Breast epithelium (tissue), 4 donors: ENCODE measurements around the gene SLC25A19. TPM values are rescaled to one million over a fixed set of nuclear protein-coding genes. Genes with fewer than 3 reads are reported as not detected.

Source experiments
- DNase-seq, 2 donors: peaks; one replicate each; pipeline ENCODE4 v3.0.0-alpha.2; 2019; ENCODE audit warnings: low spot score in 2 of 2
- H3K27ac ChIP-seq, 2 donors: fragments of 200-600 bp; sonication (generic) in 1 of 2; one replicate each; pipeline ENCODE4 v1.5.1; 2016 to 2019; ENCODE audit warnings: mild to moderate bottlenecking in 1 of 2
- H3K27me3 ChIP-seq, 2 donors: fragments of 200-600 bp; sonication (generic) in 1 of 2; one replicate each; pipeline versions ENCODE4 v1.5.1 to v1.6.0; 2017 to 2019; ENCODE audit warnings: control low read depth in 1 of 2, mild to moderate bottlenecking in 1 of 2
- H3K36me3 ChIP-seq: fragments of 200-600 bp; one replicate; pipeline ENCODE4 v1.5.1; 2019
- H3K4me1 ChIP-seq, 2 donors: fragments of 200-600 bp; sonication (generic); one replicate each; pipeline ENCODE4 v1.5.1; 2016 to 2019; ENCODE audit warnings: control low read depth in 1 of 2
- H3K4me3 ChIP-seq, 3 donors: fragments of 200-600 bp; sonication (generic); 1 replicate in 2 of 3; 2 replicates in 1 of 3; pipeline ENCODE4 v1.5.1; 2016 to 2019; ENCODE audit warnings: mild to moderate bottlenecking in 3 of 3, moderate library complexity in 2 of 3
- H3K9me3 ChIP-seq, 2 donors: fragments of 200-600 bp; sonication (generic) in 1 of 2; one replicate each; pipeline ENCODE4 v1.5.1; 2016 to 2019; ENCODE audit warnings: control low read depth in 1 of 2
- POLR2A ChIP-seq: fragments of 450-650 bp; IDR thresholded peaks from one replicate; pipeline ENCODE4 v1.6.1; 2016; ENCODE audit warnings: antibody characterized with exemption, mild to moderate bottlenecking, moderate library complexity
- POLR2AphosphoS5 ChIP-seq, 3 donors: sonication (generic); formaldehyde crosslinking; IDR thresholded peaks; one replicate each; pipeline ENCODE4 v1.6.1; 2017; ENCODE audit warnings: antibody characterized with exemption in 3 of 3
- intact Hi-C: fragments of 100-400 bp; cut with DNase I; formaldehyde crosslinking; loops from one replicate; pipeline ENCODE4 v1.15.1; 2023; ENCODE audit warnings: low total_unique reads
- total RNA-seq, 3 donors: library from RNA; depleted of rRNA; stranded (reverse); fragments of >200 nt; gene quantifications; one replicate each; pipeline ENCODE4 v1.1.0, GENCODE V29; 2016
- TF ChIP-seq, protein P1 (sequence below), 3 donors: fragments of 450-650 bp; IDR thresholded peaks; one replicate each; pipeline ENCODE4 v1.5.1; 2016 to 2017; ENCODE audit warnings: antibody characterized with exemption in 3 of 3, mild to moderate bottlenecking in 3 of 3, moderate library complexity in 3 of 3

SLC25A19 gene
- total RNA-seq, 3 donors from 2014 or later = 11.4 to 13.8 (median 12.3) TPM

DNA sequence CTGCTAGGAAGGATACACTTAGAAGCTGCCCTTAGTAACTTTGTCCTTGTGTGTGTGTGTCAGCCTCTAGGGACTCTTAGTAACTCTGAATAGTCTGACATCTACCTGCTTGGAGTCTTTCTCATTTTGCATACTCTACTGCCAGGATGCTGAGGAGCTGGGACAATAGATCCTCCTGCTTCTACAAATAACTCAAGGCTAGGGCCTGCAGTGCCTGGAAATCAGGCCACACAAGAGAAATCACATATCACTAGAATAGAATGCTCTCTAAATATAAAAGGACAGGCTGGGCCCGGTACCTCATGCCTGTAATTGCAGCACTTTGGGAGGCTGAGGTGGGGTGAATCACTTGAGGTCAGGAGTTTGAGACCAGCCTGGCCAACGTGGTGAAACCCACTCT lies 38.5 kb upstream of the SLC25A19 start:
- no peak for DNase-seq
- intact Hi-C loops = loop anchor here (10.0 kb wide), 1 partner anchor 77 kb away; the partner anchor contains the start of gene GRB2
- Histone ChIP-seq H3K9me3 (no peaks in the 10 kb centered on the region), H3K27ac (no peak overlapping the region), H3K36me3 (no peaks in the 10 kb centered on the region), H3K4me1 (no peaks in the 10 kb centered on the region), H3K4me3 (no peak overlapping the region), H3K27me3 (no peaks in the 10 kb centered on the region)
- no peak for TF ChIP-seq POLR2A
- TF ChIP-seq, protein P1, sequence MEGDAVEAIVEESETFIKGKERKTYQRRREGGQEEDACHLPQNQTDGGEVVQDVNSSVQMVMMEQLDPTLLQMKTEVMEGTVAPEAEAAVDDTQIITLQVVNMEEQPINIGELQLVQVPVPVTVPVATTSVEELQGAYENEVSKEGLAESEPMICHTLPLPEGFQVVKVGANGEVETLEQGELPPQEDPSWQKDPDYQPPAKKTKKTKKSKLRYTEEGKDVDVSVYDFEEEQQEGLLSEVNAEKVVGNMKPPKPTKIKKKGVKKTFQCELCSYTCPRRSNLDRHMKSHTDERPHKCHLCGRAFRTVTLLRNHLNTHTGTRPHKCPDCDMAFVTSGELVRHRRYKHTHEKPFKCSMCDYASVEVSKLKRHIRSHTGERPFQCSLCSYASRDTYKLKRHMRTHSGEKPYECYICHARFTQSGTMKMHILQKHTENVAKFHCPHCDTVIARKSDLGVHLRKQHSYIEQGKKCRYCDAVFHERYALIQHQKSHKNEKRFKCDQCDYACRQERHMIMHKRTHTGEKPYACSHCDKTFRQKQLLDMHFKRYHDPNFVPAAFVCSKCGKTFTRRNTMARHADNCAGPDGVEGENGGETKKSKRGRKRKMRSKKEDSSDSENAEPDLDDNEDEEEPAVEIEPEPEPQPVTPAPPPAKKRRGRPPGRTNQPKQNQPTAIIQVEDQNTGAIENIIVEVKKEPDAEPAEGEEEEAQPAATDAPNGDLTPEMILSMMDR (IDR thresholded peaks at IDR 0.05) = no peak
- no peak for TF ChIP-seq POLR2AphosphoS5 (IDR thresholded peaks at IDR 0.05)

DNA sequence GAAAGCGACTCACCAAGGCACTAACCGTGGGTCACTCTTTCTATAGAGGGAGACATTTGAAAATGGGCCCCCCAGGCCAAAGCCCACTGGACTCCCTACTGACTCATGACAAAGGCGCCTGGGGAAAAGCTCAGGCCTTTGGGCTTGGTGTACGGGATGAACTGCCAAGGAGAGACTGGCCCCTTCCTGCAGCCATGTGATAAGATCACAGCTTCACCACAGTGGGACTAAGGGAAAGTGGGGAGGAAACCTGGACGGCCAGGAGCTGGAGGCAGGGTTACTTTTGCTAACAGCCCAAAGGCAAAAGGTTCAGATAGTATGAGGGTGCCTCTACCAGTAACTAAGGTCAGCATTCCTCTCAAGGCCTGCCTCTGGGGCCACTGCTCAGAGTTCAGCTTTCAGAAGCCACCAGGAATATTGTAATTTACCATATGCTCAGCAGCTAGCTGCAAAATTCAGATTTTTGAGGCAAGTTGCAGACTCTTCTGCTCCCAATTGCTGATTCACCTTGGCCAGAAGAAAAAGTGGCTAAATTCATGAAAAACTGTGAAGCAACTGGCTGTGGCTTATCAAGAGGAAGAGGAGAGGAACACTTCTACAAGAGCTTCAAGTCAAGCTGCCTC lies 37.1 kb upstream of the SLC25A19 start:
- Histone ChIP-seq H3K27me3 (no peaks in the 10 kb centered on the region), H3K4me3 (no peak overlapping the region), H3K9me3 (no peaks in the 10 kb centered on the region), H3K27ac (peak overlapping the region; percentile 2 to 51), H3K36me3 (no peaks in the 10 kb centered on the region), H3K4me1 (no peaks in the 10 kb centered on the region)
- DNase-seq = no peak
- intact Hi-C loops = loop anchor here (10.0 kb wide), 1 partner anchor 78 kb away; the partner anchor contains the start of gene GRB2
- TF ChIP-seq POLR2AphosphoS5 (IDR thresholded peaks at IDR 0.05) (no peak), POLR2A (no peak)
- TF ChIP-seq, protein P1 (IDR thresholded peaks at IDR 0.05) = no peak

DNA sequence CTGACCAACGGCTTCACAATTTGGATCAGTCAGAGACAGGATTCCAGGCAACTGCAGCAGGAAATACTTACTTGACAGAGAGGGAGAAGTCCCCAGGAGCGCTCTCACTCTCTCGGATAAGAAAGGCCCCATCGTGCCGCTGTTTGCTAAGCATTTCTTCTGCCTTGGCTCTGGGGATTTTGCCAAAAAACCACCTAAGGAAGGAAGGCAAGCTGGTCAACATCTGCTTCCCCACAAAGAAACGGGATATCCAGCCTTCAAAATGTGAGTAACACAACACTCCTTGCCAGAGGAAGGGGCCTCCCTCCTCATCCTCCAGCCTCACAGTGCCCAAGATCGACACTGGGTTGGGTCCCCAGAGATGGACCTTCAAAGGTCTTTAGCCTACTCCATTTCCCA lies 36.6 kb upstream of the SLC25A19 start:
- no peaks in the 10 kb centered on the region for H3K4me1 ChIP-seq
- peak overlapping the region; percentile 2 to 51 for H3K27ac ChIP-seq
- H3K9me3 ChIP-seq = no peaks in the 10 kb centered on the region
- no peak for TF ChIP-seq POLR2AphosphoS5 (IDR thresholded peaks at IDR 0.05)
- TF ChIP-seq, protein P1 (IDR thresholded peaks at IDR 0.05) = no peak
- TF ChIP-seq POLR2A = no peak
- intact Hi-C loops = loop anchor here (10.0 kb wide), 1 partner anchor 79 kb away; the partner anchor contains the start of gene GRB2
- H3K4me3 ChIP-seq = no peak overlapping the region
- H3K36me3 ChIP-seq = no peaks in the 10 kb centered on the region
- DNase-seq = no peak
- H3K27me3 ChIP-seq = no peaks in the 10 kb centered on the region

DNA sequence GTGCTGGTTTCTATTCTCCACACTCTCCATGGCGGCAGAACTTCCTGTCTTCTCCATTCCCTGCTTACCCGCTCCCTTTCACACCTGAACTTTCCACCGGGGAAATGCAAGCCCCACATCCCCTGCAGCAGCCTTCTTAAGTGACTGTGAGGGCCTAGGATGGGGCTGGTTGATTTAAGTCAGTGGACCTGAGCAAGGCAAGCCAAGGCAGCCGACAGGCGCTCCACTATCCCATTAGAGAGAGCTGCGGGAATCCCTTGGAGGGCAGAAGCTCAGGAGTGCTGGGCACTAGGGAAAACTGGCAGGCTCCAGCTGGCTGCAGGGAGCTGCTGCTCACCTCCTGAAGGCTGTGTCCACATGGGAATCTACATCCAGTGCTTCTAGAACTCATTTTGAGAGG lies 36.1 kb upstream of the SLC25A19 start:
- H3K9me3 ChIP-seq = no peaks in the 10 kb centered on the region
- TF ChIP-seq, protein P1 (IDR thresholded peaks at IDR 0.05) = no peak
- no peak for TF ChIP-seq POLR2A
- no peak for TF ChIP-seq POLR2AphosphoS5 (IDR thresholded peaks at IDR 0.05)
- no peaks in the 10 kb centered on the region for H3K27me3 ChIP-seq
- no peaks in the 10 kb centered on the region for H3K36me3 ChIP-seq
- no peaks in the 10 kb centered on the region for H3K4me1 ChIP-seq
- no peak overlapping the region for H3K4me3 ChIP-seq
- DNase-seq = no peak
- peak overlapping the region; percentile 2 to 51 for H3K27ac ChIP-seq
- intact Hi-C loops = loop anchor here (10.0 kb wide), 1 partner anchor 79 kb away; the partner anchor contains the start of gene GRB2

DNA sequence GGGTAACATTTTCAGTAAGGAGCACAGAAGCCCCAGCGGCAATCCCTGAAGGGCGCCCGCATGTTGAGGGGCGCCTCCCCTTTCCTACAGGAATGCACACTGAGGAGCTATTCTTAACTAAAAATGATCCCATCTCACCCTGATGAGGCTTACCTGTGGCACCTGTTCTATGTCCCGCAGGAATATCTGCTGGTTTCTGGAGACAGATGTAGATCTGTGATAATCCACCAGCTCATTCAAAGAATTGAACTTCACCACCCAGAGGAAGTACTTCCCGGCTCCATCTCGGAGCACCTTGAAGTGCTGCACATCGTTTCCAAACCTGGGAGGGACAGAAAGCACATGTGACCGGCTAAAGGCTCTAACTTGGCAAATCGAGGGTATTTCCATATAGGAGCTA lies 32.3 kb upstream of the SLC25A19 start:
- Histone ChIP-seq H3K9me3 (no peaks in the 10 kb centered on the region), H3K27ac (no peak overlapping the region), H3K27me3 (no peaks in the 10 kb centered on the region), H3K4me3 (no peak overlapping the region), H3K4me1 (no peaks in the 10 kb centered on the region), H3K36me3 (no peaks in the 10 kb centered on the region)
- intact Hi-C loops = loop anchor here (10.0 kb wide), 1 partner anchor 83 kb away; the partner anchor contains the start of gene GRB2
- no peak for DNase-seq
- TF ChIP-seq, protein P1 (IDR thresholded peaks at IDR 0.05) = no peak
- no peak for TF ChIP-seq POLR2A
